HG03520 (cell line): ENCODE results near the gene MOGAT3.
"Not testable (repeated sequence)": the region's sequence is repeated elsewhere in the genome, so short reads cannot be mapped to it uniquely, and the experiment has no call there.

Experiments
- ATAC-seq: cut with Tn5 transposase; IDR thresholded peaks from one replicate; pipeline ENCODE4 v1.9.1; 2021; ENCODE audit warnings: mild to moderate bottlenecking, moderate library complexity; ENCODE audit not compliant: unreplicated experiment

The MOGAT3 gene

GRCh38 chr7:101205901-101206664 lies 5.2 kb upstream of the MOGAT3 start:
- no peak for ATAC-seq

GRCh38 chr7:101203740-101204738 lies 3.2 kb upstream of the MOGAT3 start:
- ATAC-seq: not testable (repeated sequence)

GRCh38 chr7:101202603-101202918 lies 1.7 kb upstream of the MOGAT3 start:
- ATAC-seq: no peak

GRCh38 chr7:101201695-101202602 lies 1.1 kb upstream of the MOGAT3 start:
- no peak for ATAC-seq

DNA sequence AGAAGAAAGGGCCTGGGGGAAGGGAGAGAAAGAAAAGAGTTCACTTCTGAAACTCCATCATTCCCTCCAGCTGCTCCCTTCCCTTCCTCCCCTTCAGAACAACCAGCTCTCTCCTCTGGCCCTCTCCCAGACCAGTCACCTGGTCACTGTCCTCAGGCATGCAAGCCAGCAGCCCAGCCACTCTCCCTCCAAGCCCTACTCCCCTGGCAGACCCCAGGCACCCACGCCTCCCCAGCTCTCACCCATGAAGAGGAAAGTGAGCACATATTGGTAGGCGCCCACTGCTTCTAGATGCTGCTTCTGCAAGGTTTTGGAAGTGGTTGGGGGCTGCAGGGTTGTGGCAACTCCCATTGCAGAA lies 353 bp downstream of the MOGAT3 start:
- no peak for ATAC-seq

DNA sequence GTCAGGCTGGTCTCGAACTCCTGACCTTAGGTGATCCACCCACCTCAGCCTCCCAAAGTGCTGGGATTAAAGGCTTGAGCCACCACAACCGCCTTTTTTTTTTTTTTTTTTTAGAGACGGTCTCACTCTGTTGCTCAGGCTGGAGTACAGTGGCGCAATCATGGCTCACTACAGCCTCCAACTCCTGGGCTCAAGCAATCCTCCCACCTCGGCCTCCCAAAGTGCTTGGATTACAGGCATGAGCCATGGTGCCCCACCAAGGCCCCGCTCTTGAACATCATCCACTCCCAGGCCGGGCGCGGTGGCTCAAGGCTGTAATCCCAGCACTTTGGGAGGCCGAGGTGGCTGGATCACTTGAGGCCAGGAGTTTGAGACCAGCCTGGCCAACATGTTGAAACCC lies 1.3 kb downstream of the MOGAT3 start:
- not testable (repeated sequence) for ATAC-seq

GRCh38 chr7:101198476-101198875 lies 2.4 kb downstream of the MOGAT3 start:
- ATAC-seq: no peak

GRCh38 chr7:101197991-101198390 lies 2.8 kb downstream of the MOGAT3 start:
- ATAC-seq: no peak

GRCh38 chr7:101195884-101196283 lies 5.0 kb downstream of the MOGAT3 start:
- ATAC-seq: no peak

DNA sequence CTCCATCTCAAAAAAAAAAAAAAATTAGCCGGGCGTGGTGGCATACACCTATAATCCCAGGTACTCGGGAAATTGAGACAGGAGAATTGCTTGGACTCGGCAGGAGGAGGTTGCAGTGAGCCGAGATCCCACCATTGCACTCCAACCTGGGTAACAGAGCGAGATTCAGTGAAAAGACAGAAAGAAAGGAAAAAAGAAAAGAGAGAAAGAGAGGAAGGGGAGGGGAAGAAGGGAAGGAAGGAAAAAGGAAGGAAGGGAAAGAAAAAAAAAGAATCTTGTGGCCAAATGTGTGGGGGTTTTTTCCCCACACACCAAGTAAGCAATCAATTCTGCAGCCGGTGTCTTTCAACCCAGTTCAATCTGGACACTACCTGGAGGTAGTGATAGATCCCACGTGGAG lies 11.7 kb downstream of the MOGAT3 start:
- ATAC-seq: no peak

DNA sequence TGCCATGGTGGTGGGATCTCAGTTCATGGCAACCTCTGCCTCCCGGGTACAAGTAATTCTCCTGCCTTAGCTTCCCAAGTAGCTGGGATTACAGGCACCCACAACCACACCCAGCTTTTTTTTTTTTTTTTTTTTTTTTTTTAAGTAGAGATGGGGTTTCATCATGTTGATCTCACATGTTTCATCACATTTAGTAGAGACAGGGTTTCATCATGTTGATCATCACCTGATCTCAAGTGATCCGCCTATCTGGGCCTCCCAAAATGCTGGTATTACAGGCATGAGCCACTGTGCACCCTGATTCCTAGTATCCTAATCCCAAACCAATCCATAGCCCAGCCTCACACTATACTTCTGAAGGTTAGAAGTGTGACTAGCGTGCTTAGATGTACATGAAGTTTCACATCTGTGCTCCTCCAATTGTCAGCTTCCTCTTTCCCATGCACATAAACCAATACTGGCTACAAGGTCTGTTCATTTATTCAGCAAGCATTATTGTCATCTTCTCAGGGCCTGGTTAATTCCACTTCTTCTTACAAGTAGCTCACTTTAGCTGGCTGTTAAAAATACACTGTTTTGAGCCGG lies 13.9 kb downstream of the MOGAT3 start:
- ATAC-seq: no peak

- no peak for ATAC-seq
These were observed 14.6 kb downstream of the MOGAT3 start for GRCh38 chr7:101186194-101186593.

DNA sequence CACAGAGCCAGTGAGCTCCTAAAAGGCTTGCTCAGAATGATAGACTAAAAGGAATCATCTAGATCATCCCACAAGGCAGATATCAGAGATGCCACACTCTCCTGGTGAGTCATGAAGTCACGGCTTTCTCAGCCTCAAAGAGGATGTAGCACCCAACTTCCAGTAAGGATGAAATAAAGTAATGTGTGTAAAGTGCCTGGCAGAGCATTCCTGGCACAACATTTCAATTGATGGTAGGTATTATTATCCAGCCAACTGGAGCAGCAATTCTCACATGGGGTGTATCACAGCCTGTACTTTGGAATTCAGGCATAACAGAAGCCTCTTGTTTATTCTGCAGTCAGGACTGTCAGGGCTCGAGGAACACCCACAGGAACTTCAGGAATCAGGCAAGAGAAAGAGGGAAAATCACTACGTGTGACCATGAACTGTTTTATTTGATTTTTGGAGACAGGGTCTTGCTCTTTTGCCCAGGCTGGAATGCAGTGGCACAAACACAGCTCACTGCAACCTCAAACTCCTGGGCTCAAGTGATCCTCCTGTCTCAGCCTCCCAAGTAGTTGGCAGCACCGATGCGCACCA lies 15.5 kb downstream of the MOGAT3 start:
- no peak for ATAC-seq

- no peak for ATAC-seq
These were observed 20.6 kb downstream of the MOGAT3 start, which contains the start of gene NAT16 for GRCh38 chr7:101180130-101180755. TSS of gene NAT16 (minus strand) at chr7:101180293. CDS start at chr7:101174807, 5,486 bp downstream.

DNA sequence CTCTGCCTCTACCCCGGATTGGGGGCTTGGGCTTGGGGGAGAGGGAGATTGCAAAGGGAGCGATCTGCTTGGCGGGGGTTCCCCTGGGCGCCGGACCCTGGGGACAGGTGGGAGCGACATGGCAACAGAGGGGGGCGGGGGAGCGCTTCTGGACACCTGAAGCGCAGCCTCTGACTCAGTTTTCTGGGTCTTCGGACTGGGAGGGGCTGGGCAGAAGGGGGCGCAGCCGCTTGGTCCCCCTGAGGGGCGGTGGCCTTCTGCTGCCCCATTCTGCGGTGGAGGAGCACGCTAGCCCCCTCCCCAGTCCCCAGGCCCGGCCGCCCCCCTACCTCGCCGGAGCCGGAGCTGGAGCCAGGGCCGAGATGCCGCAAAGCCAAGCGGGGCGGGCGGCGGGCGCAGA lies 21.1 kb downstream of the MOGAT3 start:
- ATAC-seq: no peak

DNA sequence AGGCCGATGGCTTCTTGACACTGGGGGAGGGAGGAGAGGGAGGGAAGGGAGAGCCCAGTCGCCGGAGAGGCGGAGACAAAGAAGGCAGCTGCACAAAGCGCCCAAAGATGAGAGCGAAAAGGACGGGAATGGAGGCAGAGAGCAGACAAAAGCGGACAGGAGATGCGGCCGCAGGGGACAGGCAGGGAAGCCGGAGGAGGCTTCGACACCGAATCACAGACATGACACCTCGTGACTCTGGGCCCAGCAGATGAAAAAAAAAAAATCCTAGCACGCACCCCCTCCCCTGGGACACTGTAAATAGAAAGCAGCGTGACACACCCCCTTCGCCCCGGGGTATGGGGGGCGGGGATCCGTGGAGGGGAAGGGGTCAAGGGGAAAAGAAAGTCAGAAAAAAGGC lies 21.7 kb downstream of the MOGAT3 start:
- ATAC-seq: no peak

GRCh38 chr7:101177644-101178043 lies 23.2 kb downstream of the MOGAT3 start:
- ATAC-seq: no peak

GRCh38 chr7:101175664-101176063 lies 25.2 kb downstream of the MOGAT3 start:
- ATAC-seq: no peak

DNA sequence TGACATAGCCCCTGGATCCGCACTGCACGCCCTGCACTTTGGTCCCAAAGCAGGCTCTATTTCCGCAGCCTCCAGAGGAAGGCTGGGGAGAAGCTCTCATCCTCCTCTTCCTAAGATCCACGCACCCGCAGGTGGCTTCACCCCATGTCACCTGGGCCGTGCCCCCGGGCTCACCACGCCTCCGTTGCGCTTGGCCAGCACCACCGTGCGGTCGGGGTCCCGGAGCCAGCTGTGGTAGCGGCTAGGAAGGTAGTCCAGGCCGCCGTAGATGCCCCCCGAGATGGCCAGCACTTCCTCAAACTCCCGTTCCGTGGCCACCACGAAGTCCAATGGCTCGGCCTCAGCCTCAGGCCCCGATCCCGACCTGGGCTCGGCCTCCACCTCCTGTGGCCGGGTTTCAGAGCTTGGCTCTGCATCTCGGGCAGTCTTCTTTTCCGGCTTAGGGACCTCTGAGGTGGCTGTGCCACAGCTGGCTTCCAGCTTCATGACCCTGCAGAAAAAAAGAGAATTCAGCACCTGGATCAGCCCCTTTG lies 26.4 kb downstream of the MOGAT3 start:
- ATAC-seq: no peak
